ENCODE data around the gene MIGA2.

The MIGA2 gene

DNA sequence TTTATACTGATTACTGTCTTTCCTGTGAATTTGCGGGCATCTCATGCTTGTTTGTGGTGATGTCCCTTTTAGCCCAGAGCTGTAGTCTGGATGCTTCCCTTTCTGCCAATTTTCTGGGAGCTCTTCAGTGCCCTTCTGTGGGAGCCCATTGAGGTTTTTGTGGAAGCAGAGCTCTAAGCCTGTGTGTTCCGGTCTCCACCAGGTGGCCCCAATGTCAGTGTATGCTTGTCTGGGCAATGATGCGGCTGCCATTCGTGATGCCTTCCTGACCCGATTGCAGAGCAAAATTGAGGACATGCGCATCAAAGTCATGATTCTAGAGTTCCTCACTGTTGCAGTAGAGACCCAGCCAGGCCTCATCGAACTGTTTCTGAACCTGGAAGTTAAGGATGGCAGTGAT is 43.4 kb upstream of the MIGA2 start:
- H3K9me2 ChIP-seq (ENCODE audit: low read depth, low read length) = no peaks in the 10 kb centered on the region
- no peaks in the 10 kb centered on the region for H3K27me3 ChIP-seq (ENCODE audit: insufficient read depth, low read length)
- TF ChIP-seq EZH2 (IDR thresholded peaks at IDR 0.05; ENCODE audit: borderline replicate concordance, low read length) = no peak
- TF ChIP-seq, protein P1, sequence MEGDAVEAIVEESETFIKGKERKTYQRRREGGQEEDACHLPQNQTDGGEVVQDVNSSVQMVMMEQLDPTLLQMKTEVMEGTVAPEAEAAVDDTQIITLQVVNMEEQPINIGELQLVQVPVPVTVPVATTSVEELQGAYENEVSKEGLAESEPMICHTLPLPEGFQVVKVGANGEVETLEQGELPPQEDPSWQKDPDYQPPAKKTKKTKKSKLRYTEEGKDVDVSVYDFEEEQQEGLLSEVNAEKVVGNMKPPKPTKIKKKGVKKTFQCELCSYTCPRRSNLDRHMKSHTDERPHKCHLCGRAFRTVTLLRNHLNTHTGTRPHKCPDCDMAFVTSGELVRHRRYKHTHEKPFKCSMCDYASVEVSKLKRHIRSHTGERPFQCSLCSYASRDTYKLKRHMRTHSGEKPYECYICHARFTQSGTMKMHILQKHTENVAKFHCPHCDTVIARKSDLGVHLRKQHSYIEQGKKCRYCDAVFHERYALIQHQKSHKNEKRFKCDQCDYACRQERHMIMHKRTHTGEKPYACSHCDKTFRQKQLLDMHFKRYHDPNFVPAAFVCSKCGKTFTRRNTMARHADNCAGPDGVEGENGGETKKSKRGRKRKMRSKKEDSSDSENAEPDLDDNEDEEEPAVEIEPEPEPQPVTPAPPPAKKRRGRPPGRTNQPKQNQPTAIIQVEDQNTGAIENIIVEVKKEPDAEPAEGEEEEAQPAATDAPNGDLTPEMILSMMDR (IDR thresholded peaks at IDR 0.05; ENCODE audit: low read length) = peak; percentile 51; the same call in 1 of the 2 replicates
- no peaks in the 10 kb centered on the region for H3K79me2 ChIP-seq (ENCODE audit: insufficient read depth, low read length)
- no peak overlapping the region for H2AFZ ChIP-seq (ENCODE audit: low read length)
- H3K4me1 ChIP-seq (ENCODE audit: insufficient read depth, low read length, severe bottlenecking) = no peaks in the 10 kb centered on the region
- no peaks in the 10 kb centered on the region for H3F3A ChIP-seq (ENCODE audit: insufficient read depth, low read length)
- H3K9ac ChIP-seq (ENCODE audit: low read length) = no peak overlapping the region
- H3K27ac ChIP-seq (ENCODE audit: low read depth, low read length, poor library complexity, severe bottlenecking) = no peak overlapping the region
- H4K20me1 ChIP-seq (ENCODE audit: insufficient read depth, low read length) = no peaks in the 10 kb centered on the region
- H3K4me2 ChIP-seq (ENCODE audit: low read length) = no peak overlapping the region
- peaks cover 78% of the 10 kb centered on the region for H3K36me3 ChIP-seq (ENCODE audit: insufficient read depth, low read length)
- H3K4me3 ChIP-seq (ENCODE audit: low read depth, low read length, poor library complexity, severe bottlenecking) = no peak overlapping the region
- no peaks in the 10 kb centered on the region for H3K9me3 ChIP-seq (ENCODE audit: low read length)

DNA sequence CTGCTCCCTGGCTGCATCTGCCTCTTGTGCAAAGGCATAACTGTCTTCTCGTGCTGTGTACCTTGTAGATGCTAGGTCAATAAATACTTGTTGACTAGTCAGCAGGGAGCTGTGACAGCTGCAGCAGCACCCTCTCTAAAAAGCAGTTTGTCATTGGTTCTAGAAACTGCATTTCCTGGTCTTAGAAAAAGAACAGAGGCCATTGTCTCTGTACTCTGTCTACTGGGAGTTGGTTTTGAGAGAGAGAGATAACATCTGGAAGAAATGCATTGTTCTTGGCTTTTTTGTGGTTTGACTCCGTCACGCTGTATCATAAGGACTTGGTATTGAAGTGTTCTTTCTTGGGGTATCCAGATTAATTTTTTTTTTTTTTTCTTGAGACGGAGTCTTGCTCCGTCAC is 40.6 kb upstream of the MIGA2 start:
- no peak overlapping the region for H2AFZ ChIP-seq (ENCODE audit: low read length)
- no peaks in the 10 kb centered on the region for H3K27me3 ChIP-seq (ENCODE audit: insufficient read depth, low read length)
- no peaks in the 10 kb centered on the region for H3F3A ChIP-seq (ENCODE audit: insufficient read depth, low read length)
- no peaks in the 10 kb centered on the region for H3K9me3 ChIP-seq (ENCODE audit: low read length)
- no peak overlapping the region for H3K27ac ChIP-seq (ENCODE audit: low read depth, low read length, poor library complexity, severe bottlenecking)
- no peak overlapping the region for H3K4me3 ChIP-seq (ENCODE audit: low read depth, low read length, poor library complexity, severe bottlenecking)
- H3K4me1 ChIP-seq (ENCODE audit: insufficient read depth, low read length, severe bottlenecking) = no peaks in the 10 kb centered on the region
- H3K4me2 ChIP-seq (ENCODE audit: low read length) = no peak overlapping the region
- H3K9me2 ChIP-seq (ENCODE audit: low read depth, low read length) = no peaks in the 10 kb centered on the region
- no peak overlapping the region for H3K9ac ChIP-seq (ENCODE audit: low read length)
- TF ChIP-seq EZH2 (IDR thresholded peaks at IDR 0.05; ENCODE audit: borderline replicate concordance, low read length) = no peak
- TF ChIP-seq, protein P1 (IDR thresholded peaks at IDR 0.05; ENCODE audit: low read length) = no peak
- H3K79me2 ChIP-seq (ENCODE audit: insufficient read depth, low read length) = no peaks in the 10 kb centered on the region
- H4K20me1 ChIP-seq (ENCODE audit: insufficient read depth, low read length) = no peaks in the 10 kb centered on the region
- H3K36me3 ChIP-seq (ENCODE audit: insufficient read depth, low read length) = peaks cover 85% of the 10 kb centered on the region

DNA sequence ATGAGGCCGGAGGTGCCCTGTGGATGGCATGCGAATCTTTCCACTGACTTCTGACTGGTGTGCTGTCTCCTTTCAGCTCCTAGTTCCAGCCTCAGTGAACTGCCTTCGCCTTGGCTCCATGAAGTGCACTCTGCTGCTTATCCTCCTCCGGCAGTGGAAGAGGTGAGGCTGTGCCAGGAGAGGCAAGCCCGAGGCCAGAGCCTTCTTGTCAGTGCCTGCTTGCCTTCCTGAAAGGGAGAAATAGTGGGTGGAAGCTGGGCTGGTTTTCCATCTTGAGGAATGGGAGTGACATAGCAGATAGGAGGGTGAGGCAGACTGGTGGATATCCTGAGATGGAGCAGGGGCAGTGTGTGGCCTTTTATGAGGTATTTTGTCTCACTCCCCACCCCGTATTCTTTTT is 38.0 kb upstream of the MIGA2 start:
- H3K36me3 ChIP-seq (ENCODE audit: insufficient read depth, low read length) = peaks cover 97% of the 10 kb centered on the region
- no peak for TF ChIP-seq EZH2 (IDR thresholded peaks at IDR 0.05; ENCODE audit: borderline replicate concordance, low read length)
- no peaks in the 10 kb centered on the region for H3K27me3 ChIP-seq (ENCODE audit: insufficient read depth, low read length)
- no peak overlapping the region for H3K9ac ChIP-seq (ENCODE audit: low read length)
- H3K79me2 ChIP-seq (ENCODE audit: insufficient read depth, low read length) = no peaks in the 10 kb centered on the region
- H3K9me2 ChIP-seq (ENCODE audit: low read depth, low read length) = no peaks in the 10 kb centered on the region
- H3K9me3 ChIP-seq (ENCODE audit: low read length) = no peaks in the 10 kb centered on the region
- no peak overlapping the region for H3K4me3 ChIP-seq (ENCODE audit: low read depth, low read length, poor library complexity, severe bottlenecking)
- H3K4me2 ChIP-seq (ENCODE audit: low read length) = no peak overlapping the region
- H2AFZ ChIP-seq (ENCODE audit: low read length) = no peak overlapping the region
- H4K20me1 ChIP-seq (ENCODE audit: insufficient read depth, low read length) = no peaks in the 10 kb centered on the region
- no peaks in the 10 kb centered on the region for H3K4me1 ChIP-seq (ENCODE audit: insufficient read depth, low read length, severe bottlenecking)
- no peak overlapping the region for H3K27ac ChIP-seq (ENCODE audit: low read depth, low read length, poor library complexity, severe bottlenecking)
- H3F3A ChIP-seq (ENCODE audit: insufficient read depth, low read length) = no peaks in the 10 kb centered on the region

DNA sequence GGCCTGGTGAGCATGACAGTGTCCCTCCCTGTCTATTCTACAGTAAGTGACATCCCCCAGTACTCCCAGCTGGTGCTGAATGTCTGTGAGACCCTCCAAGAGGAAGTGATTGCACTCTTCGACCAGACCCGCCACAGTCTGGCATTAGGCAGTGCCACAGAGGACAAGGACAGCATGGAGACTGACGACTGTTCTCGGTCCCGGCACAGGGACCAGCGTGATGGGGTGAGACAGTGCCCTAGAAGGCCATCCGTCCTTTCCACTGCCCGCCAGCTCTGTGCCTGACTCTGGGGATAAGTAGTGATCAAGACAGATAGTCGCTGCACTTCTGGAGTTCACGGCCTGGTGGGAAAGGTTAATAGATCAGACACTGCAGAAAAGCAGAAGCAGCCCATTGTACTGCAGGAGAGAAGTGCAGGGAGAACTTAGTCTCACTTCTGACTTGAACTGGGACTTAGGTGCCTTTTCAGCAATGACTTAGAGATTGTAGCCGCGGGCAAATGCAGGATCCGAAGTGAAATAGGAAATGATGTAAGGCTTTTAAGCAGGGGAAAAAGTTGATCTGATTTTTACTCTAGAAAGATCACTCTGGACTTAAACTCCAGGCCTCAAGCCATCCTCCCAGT is 36.7 kb upstream of the MIGA2 start:
- Histone ChIP-seq H3K4me3 (ENCODE audit: low read depth, low read length, poor library complexity, severe bottlenecking) (no peak overlapping the region), H3K27me3 (ENCODE audit: insufficient read depth, low read length) (no peaks in the 10 kb centered on the region)

More for the DNA sequence above, 36.7 kb upstream of the MIGA2 start:
- H3F3A ChIP-seq (ENCODE audit: insufficient read depth, low read length) = no peaks in the 10 kb centered on the region
- peaks cover 94% of the 10 kb centered on the region for H3K36me3 ChIP-seq (ENCODE audit: insufficient read depth, low read length)
- no peak overlapping the region for H3K27ac ChIP-seq (ENCODE audit: low read depth, low read length, poor library complexity, severe bottlenecking)
- no peak overlapping the region for H3K9ac ChIP-seq (ENCODE audit: low read length)
- no peak overlapping the region for H3K4me2 ChIP-seq (ENCODE audit: low read length)
- H2AFZ ChIP-seq (ENCODE audit: low read length) = no peak overlapping the region
- no peak for TF ChIP-seq EZH2 (IDR thresholded peaks at IDR 0.05; ENCODE audit: borderline replicate concordance, low read length)
- TF ChIP-seq, protein P1 (IDR thresholded peaks at IDR 0.05; ENCODE audit: low read length) = no peak
- no peaks in the 10 kb centered on the region for H3K9me2 ChIP-seq (ENCODE audit: low read depth, low read length)
- H3K79me2 ChIP-seq (ENCODE audit: insufficient read depth, low read length) = no peaks in the 10 kb centered on the region
- H3K4me1 ChIP-seq (ENCODE audit: insufficient read depth, low read length, severe bottlenecking) = no peaks in the 10 kb centered on the region
- H4K20me1 ChIP-seq (ENCODE audit: insufficient read depth, low read length) = no peaks in the 10 kb centered on the region
- no peaks in the 10 kb centered on the region for H3K9me3 ChIP-seq (ENCODE audit: low read length)
